Retina (tissue), 1 donor: ENCODE data around the gene MCF2L.

Experiments
- DNase-seq: peaks from one replicate; pipeline ENCODE4 v3.0.0-alpha.2; 2016

The MCF2L gene

GRCh38 chr13:113033054-113033850, 64.2 kb downstream of the MCF2L start:
- no peak for DNase-seq

GRCh38 chr13:113034451-113035212, 65.6 kb downstream of the MCF2L start:
- peak; percentile 61 for DNase-seq

- no peak for DNase-seq
These were observed 66.3 kb downstream of the MCF2L start for GRCh38 chr13:113035213-113035800.

- no peak for DNase-seq
These were observed 67.4 kb downstream of the MCF2L start for GRCh38 chr13:113036401-113036800.

GRCh38 chr13:113040031-113040430, 71.0 kb downstream of the MCF2L start:
- DNase-seq = no peak

- no peak for DNase-seq
These were observed 71.7 kb downstream of the MCF2L start for GRCh38 chr13:113040597-113041292.

GRCh38 chr13:113041293-113041690, 72.3 kb downstream of the MCF2L start:
- no peak for DNase-seq

GRCh38 chr13:113041896-113042295, 72.9 kb downstream of the MCF2L start:
- DNase-seq = no peak

GRCh38 chr13:113042456-113042855, 73.4 kb downstream of the MCF2L start:
- no peak for DNase-seq

GRCh38 chr13:113043001-113043630, 74.1 kb downstream of the MCF2L start:
- no peak for DNase-seq

- DNase-seq = no peak
These were observed 74.9 kb downstream of the MCF2L start for GRCh38 chr13:113043931-113044330.

GRCh38 chr13:113044391-113045114, 75.5 kb downstream of the MCF2L start:
- no peak for DNase-seq

GRCh38 chr13:113045251-113046127, 76.5 kb downstream of the MCF2L start:
- no peak for DNase-seq

- no peak for DNase-seq
These were observed 77.3 kb downstream of the MCF2L start for GRCh38 chr13:113046128-113046882.

- DNase-seq = no peak
These were observed 77.8 kb downstream of the MCF2L start for GRCh38 chr13:113046883-113047244.

GRCh38 chr13:113047587-113047986, 78.6 kb downstream of the MCF2L start:
- no peak for DNase-seq

- no peak for DNase-seq
These were observed 79.8 kb downstream of the MCF2L start for GRCh38 chr13:113048766-113049165.

GRCh38 chr13:113049521-113049941, 80.5 kb downstream of the MCF2L start:
- DNase-seq = no peak

GRCh38 chr13:113049981-113050380, 81.0 kb downstream of the MCF2L start:
- no peak for DNase-seq
